ENCODE measurements around the gene ESF1. TPM values are rescaled to one million over a fixed set of nuclear protein-coding genes. Genes with fewer than 3 reads are reported as not detected.

Gene ESF1
- total RNA-seq, 1 donor from 2014 or later = 14.0 TPM

DNA sequence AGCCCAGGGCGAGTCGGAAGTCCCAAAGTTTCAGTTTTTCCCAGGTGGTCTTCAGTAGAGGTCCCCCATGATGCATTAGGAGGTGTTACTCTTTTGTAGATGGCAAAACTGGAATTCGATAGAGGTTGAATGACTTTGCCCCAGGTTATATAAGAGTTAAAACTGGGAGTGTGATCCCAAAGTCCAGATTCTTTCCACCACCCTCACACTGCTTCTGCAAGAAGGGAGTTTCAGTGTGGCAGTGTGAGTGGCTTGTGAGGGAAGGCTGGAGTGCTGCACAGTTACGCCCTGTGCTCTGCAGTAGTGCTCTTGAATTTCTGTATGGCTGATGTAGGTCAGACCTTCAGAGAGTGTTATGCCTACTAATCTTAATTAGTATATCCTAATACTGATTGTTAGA is 30.0 kb upstream of the ESF1 start:
- Histone ChIP-seq H3K4me1 (no peaks in the 10 kb centered on the region), H3K4me3 (no peak overlapping the region), H3K9me3 (no peaks in the 10 kb centered on the region), H3K27ac (no peak overlapping the region), H3K36me3 (peaks cover 0 to 54% of the 10 kb centered on the region in 2 donors), H3K27me3 (no peaks in the 10 kb centered on the region)
- TF ChIP-seq POLR2AphosphoS5 (IDR thresholded peaks at IDR 0.05; ENCODE audit: insufficient read depth in 1 of 2, low read depth in 1 of 2) (no peak), POLR2A (IDR thresholded peaks at IDR 0.05) (no peak)
- TF ChIP-seq, protein P1, sequence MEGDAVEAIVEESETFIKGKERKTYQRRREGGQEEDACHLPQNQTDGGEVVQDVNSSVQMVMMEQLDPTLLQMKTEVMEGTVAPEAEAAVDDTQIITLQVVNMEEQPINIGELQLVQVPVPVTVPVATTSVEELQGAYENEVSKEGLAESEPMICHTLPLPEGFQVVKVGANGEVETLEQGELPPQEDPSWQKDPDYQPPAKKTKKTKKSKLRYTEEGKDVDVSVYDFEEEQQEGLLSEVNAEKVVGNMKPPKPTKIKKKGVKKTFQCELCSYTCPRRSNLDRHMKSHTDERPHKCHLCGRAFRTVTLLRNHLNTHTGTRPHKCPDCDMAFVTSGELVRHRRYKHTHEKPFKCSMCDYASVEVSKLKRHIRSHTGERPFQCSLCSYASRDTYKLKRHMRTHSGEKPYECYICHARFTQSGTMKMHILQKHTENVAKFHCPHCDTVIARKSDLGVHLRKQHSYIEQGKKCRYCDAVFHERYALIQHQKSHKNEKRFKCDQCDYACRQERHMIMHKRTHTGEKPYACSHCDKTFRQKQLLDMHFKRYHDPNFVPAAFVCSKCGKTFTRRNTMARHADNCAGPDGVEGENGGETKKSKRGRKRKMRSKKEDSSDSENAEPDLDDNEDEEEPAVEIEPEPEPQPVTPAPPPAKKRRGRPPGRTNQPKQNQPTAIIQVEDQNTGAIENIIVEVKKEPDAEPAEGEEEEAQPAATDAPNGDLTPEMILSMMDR (IDR thresholded peaks at IDR 0.05) = no peak
- DNase-seq (ENCODE audit: extremely low spot score in 2 of 2) = no peak
- intact Hi-C loops (cut with DNase I) = loop anchor here (10.0 kb wide), 1 partner anchor 240 kb away; no protein-coding TSS in a partner anchor

- Histone ChIP-seq H3K4me3 (no peak overlapping the region), H3K9me3 (no peaks in the 10 kb centered on the region), H3K36me3 (peaks cover 0 to 61% of the 10 kb centered on the region in 2 donors), H3K27ac (no peak overlapping the region), H3K4me1 (no peaks in the 10 kb centered on the region), H3K27me3 (no peaks in the 10 kb centered on the region)
- intact Hi-C loops (cut with DNase I) = loop anchor here (10.0 kb wide), 1 partner anchor 241 kb away; no protein-coding TSS in a partner anchor
- no peak for DNase-seq (ENCODE audit: extremely low spot score in 2 of 2)
- no peak for TF ChIP-seq POLR2A (IDR thresholded peaks at IDR 0.05)
- TF ChIP-seq, protein P1 (IDR thresholded peaks at IDR 0.05) = no peak
- TF ChIP-seq POLR2AphosphoS5 (IDR thresholded peaks at IDR 0.05; ENCODE audit: insufficient read depth in 1 of 2, low read depth in 1 of 2) = no peak
Observed at GRCh38 chr20:13813910-13814309, 29.2 kb upstream of the ESF1 start.

- H3K27me3 ChIP-seq = no peaks in the 10 kb centered on the region
- intact Hi-C loops (cut with DNase I) = loop anchor here (10.0 kb wide), 1 partner anchor 244 kb away; no protein-coding TSS in a partner anchor
- peaks cover 0 to 45% of the 10 kb centered on the region in 2 donors for H3K36me3 ChIP-seq
- H3K9me3 ChIP-seq = no peaks in the 10 kb centered on the region
- TF ChIP-seq POLR2AphosphoS5 (IDR thresholded peaks at IDR 0.05; ENCODE audit: insufficient read depth in 1 of 2, low read depth in 1 of 2) (no peak), POLR2A (IDR thresholded peaks at IDR 0.05) (no peak)
- TF ChIP-seq, protein P1 (IDR thresholded peaks at IDR 0.05) = no peak
- H3K27ac ChIP-seq = no peak overlapping the region
- H3K4me1 ChIP-seq = no peaks in the 10 kb centered on the region
- no peak overlapping the region for H3K4me3 ChIP-seq
- no peak for DNase-seq (ENCODE audit: extremely low spot score in 2 of 2)
Observed at GRCh38 chr20:13810446-13810845, 25.7 kb upstream of the ESF1 start.

DNA sequence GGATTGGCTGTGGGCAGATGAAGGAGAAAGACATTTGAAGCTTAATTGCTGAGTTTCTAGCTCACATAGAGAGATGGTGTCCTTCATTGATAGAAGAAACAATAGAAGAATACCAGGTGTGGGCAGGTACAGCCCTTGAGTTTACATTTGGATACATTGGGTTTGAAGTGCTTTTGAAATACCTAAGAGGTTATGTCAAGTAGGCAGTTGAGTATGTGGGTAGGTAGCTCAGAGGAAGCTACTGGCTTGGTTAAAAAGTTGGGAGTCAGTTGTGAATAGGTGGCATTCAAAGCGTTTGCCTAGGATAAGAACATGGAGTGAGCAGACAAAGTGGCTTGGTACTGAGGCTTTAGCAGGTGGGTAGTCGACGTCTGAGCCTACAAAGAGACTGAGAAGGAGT is 25.1 kb upstream of the ESF1 start:
- Histone ChIP-seq H3K27me3 (no peaks in the 10 kb centered on the region), H3K36me3 (peaks cover 0 to 44% of the 10 kb centered on the region in 2 donors), H3K27ac (no peak overlapping the region), H3K4me1 (no peaks in the 10 kb centered on the region), H3K4me3 (no peak overlapping the region), H3K9me3 (no peaks in the 10 kb centered on the region)
- DNase-seq (ENCODE audit: extremely low spot score in 2 of 2) = no peak
- TF ChIP-seq POLR2AphosphoS5 (IDR thresholded peaks at IDR 0.05; ENCODE audit: insufficient read depth in 1 of 2, low read depth in 1 of 2) (no peak), POLR2A (IDR thresholded peaks at IDR 0.05) (no peak)
- TF ChIP-seq, protein P1 (IDR thresholded peaks at IDR 0.05) = no peak
- intact Hi-C loops (cut with DNase I) = loop anchor here (10.0 kb wide), 1 partner anchor 245 kb away; no protein-coding TSS in a partner anchor

DNA sequence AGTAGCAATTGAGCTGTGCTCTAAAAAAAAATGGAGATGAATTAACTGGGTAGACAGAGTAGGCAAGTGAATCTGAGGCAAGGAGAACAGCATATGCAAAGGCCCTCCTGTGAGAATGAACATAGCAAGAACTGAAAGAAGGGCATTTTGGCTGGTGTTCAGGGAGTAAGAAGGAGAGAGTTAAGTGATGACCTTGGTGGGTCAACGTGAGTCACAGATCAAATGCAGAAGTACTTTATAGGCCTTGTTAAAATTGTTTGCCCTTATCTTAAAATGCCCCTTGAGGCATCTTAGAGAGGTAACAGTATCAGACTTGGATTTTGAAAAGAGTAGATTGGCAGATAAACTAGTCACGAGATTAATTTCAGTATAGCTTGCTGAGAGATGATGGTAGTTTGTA is 24.7 kb upstream of the ESF1 start:
- Histone ChIP-seq H3K36me3 (peaks cover 0 to 39% of the 10 kb centered on the region in 2 donors), H3K27ac (no peak overlapping the region), H3K9me3 (no peaks in the 10 kb centered on the region), H3K27me3 (no peaks in the 10 kb centered on the region), H3K4me1 (no peaks in the 10 kb centered on the region), H3K4me3 (no peak overlapping the region)
- intact Hi-C loops (cut with DNase I) = no loop called here
- no peak for DNase-seq (ENCODE audit: extremely low spot score in 2 of 2)
- TF ChIP-seq, protein P1 (IDR thresholded peaks at IDR 0.05) = no peak
- TF ChIP-seq POLR2A (IDR thresholded peaks at IDR 0.05) (no peak), POLR2AphosphoS5 (IDR thresholded peaks at IDR 0.05; ENCODE audit: insufficient read depth in 1 of 2, low read depth in 1 of 2) (no peak)

Measured in vagina (tissue), 2 donors.